LNCAP (cell line): ENCODE data around the gene KCTD5.

Source experiments
- CTCF ChIP-seq: fragments of 450-650 bp; IDR thresholded peaks from 2 replicates; pipeline ENCODE4 v1.5.1; 2017; ENCODE audit warnings: mild to moderate bottlenecking

The KCTD5 gene

DNA sequence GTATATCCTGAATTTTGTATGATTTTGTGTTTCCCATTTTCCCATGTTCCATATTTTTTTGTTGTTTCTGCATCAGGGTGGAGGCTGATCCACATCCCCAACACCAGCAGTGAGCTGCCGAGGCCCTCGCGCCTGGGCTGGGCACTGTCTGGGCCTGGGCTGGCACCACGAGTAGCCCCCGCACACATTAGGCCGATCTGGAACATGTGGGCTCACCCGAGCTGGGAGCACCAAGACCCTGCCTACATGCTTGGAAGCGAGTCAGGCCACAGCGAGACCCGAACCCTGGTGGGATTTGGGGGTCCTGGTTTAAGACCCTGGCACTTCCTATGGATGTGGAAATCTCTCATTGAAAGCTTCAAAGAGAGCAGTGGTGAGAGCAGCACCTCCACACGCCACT, 8.5 kb downstream of the KCTD5 start:
- TF ChIP-seq CTCF, result no peak

GRCh38 chr16:2691491-2692248, 9.3 kb downstream of the KCTD5 start:
- TF ChIP-seq CTCF, result no peak

DNA sequence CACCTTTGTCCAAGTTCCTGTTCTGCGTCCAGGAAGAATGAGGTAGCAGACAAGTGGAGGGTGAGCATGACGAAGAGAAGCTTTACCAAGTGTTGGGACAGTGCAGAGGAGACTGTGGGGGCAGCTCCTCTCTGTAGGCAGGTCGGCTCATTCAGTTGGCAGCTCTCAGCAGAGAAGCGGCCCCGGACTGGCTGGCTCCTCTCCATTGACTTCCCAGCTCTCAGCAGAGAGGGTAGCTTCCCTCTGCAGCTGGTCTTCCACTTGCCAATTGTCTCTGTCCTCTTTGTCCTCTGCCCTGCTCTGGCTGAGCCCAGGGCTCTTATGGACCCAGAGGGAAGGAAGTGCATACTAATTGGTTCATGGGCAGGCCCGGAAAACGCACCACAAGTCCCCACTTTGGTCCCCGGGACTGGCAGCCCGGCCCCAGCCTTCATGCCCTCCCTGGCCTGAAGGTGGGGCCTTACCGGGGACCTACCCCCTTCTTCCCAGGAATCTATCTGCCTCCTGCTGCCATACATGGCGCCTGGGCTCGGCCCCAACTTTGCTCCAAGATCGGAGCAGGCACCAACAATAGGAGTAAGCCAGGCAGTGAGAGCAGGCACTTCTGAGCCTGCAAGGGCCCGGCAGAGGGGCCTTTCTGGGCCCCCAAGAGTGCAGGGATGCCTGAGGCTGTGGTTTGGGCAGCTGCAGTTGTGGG, 10.1 kb downstream of the KCTD5 start:
- TF ChIP-seq CTCF, result no peak

DNA sequence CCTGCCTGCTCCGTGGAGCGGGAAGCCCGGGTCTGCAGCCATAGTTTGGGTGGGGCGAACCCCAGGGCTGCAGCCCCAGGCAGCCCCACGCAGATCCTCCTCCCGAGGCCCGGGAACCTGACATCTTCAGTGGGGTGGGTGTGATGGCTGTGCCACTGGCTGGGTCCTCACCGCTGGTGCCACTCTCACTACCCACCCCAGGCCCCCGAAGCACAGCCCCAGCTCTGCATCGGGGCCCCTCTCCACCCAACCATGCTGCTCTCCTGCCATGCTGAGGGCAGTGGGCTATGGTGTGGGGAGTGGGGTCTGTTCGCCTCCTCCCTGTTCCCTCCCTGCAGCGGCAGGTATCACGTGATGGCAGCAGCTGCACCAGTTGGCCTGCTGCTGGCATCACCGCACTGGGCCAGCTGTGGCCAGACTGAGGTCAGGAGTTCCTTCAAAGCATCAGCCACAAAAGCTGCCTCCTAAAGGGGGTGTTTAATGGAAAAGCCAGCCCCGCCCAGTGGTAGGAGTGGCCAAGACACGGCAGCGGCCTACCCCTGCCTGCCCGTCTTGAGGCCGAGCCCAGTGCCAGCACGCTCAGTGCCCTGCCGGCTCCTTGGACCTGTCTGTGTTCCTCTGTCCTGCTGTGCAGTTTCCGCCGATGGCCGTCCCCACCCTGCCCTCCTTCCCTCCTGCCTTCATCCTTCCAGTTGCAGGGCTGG, 10.8 kb downstream of the KCTD5 start:
- no peak for TF ChIP-seq CTCF

- no peak for TF ChIP-seq CTCF
Observed at GRCh38 chr16:2697401-2697948, 15.2 kb downstream of the KCTD5 start.

GRCh38 chr16:2698103-2698870, 16.0 kb downstream of the KCTD5 start:
- no peak for TF ChIP-seq CTCF
